Smooth muscle cell (in vitro differentiated cells): ENCODE data around the gene STAC3. TPM values are rescaled to one million over a fixed set of nuclear protein-coding genes. Genes with fewer than 3 reads are reported as not detected.

ENCODE experiments used
- DNase-seq: peaks from one replicate; lab custom pipeline; 2025; ENCODE audit not compliant: unreplicated experiment; lab: John Stamatoyannopoulos, UW
- H2AFZ ChIP-seq: fragments of 200-600 bp; sonication (generic); 2 replicates; pipeline ENCODE4 v1.6.0; 2016; ENCODE audit warnings: antibody characterized with exemption, low read depth, mild to moderate bottlenecking
- H3F3A ChIP-seq: fragments of 200-600 bp; sonication (generic); 2 replicates; pipeline ENCODE4 v1.6.0; 2017; ENCODE audit warnings: antibody characterized with exemption, low read depth
- H3K27ac ChIP-seq: fragments of 200-600 bp; sonication (generic); 2 replicates; pipeline ENCODE4 v1.5.1; 2016; ENCODE audit warnings: low read depth, mild to moderate bottlenecking
- H3K27me3 ChIP-seq: fragments of 200-600 bp; sonication (generic); 2 replicates; pipeline ENCODE4 v1.6.1; 2016; ENCODE audit warnings: low read depth, mild to moderate bottlenecking
- H3K36me3 ChIP-seq: fragments of 200-600 bp; sonication (generic); 2 replicates; pipeline ENCODE4 v1.5.1; 2016; ENCODE audit warnings: low read depth
- H3K4me1 ChIP-seq: fragments of 200-600 bp; sonication (generic); 2 replicates; pipeline ENCODE4 v1.5.1; 2016; ENCODE audit warnings: low read depth
- H3K4me2 ChIP-seq: fragments of 200-600 bp; sonication (generic); 2 replicates; pipeline ENCODE4 v1.6.0; 2016; ENCODE audit warnings: mild to moderate bottlenecking
- H3K4me3 ChIP-seq: fragments of 200-600 bp; sonication (generic); 2 replicates; pipeline ENCODE4 v1.5.1; 2016; ENCODE audit warnings: mild to moderate bottlenecking
- H3K79me2 ChIP-seq: fragments of 200-600 bp; sonication (generic); 2 replicates; pipeline ENCODE4 v1.6.0; 2016; ENCODE audit warnings: low read depth, mild to moderate bottlenecking
- H3K9ac ChIP-seq: fragments of 200-600 bp; sonication (generic); 2 replicates; pipeline ENCODE4 v1.6.0; 2016; ENCODE audit warnings: low read depth
- H3K9me3 ChIP-seq: fragments of 200-600 bp; sonication (generic); replicated peaks from 2 replicates; pipeline ENCODE4 v1.5.1; 2016; ENCODE audit warnings: low read depth
- H4K20me1 ChIP-seq: fragments of 200-600 bp; sonication (generic); 2 replicates; pipeline ENCODE4 v1.6.0; 2016; ENCODE audit warnings: low read depth
- WGBS: methylation state at CpG from one replicate; pipeline ENCODE4 v1.1.7; 2016; ENCODE audit warnings: low lambda C conversion rate; 5-methylcytosine and 5-hydroxymethylcytosine counted together
- polyA plus RNA-seq: library from polyadenylated mRNA; unstranded; fragments of >200 nt; fragmentation: Nextera tagmentation; extraction: Ambion mirVana; gene quantifications from 2 replicates; pipeline ENCODE4 v1.2.1, GENCODE V29; 2016
- total RNA-seq: library from RNA; depleted of rRNA; stranded (reverse); fragments of >200 nt; gene quantifications from 2 replicates; pipeline ENCODE4 v1.2.3, GENCODE V29; 2014
- TF ChIP-seq, protein P1 (sequence below): fragments of 200-600 bp; sonication (generic); IDR thresholded peaks from 2 replicates; pipeline ENCODE4 v1.5.1; 2017; ENCODE audit warnings: borderline replicate concordance, mild to moderate bottlenecking, antibody characterized with exemption; ENCODE audit not compliant: insufficient read depth, poor library complexity, severe bottlenecking

STAC3 gene
- total and polyA plus RNA-seq, 2 experiments from 2014 or later, result 1.4 TPM; not detected in 1

DNA sequence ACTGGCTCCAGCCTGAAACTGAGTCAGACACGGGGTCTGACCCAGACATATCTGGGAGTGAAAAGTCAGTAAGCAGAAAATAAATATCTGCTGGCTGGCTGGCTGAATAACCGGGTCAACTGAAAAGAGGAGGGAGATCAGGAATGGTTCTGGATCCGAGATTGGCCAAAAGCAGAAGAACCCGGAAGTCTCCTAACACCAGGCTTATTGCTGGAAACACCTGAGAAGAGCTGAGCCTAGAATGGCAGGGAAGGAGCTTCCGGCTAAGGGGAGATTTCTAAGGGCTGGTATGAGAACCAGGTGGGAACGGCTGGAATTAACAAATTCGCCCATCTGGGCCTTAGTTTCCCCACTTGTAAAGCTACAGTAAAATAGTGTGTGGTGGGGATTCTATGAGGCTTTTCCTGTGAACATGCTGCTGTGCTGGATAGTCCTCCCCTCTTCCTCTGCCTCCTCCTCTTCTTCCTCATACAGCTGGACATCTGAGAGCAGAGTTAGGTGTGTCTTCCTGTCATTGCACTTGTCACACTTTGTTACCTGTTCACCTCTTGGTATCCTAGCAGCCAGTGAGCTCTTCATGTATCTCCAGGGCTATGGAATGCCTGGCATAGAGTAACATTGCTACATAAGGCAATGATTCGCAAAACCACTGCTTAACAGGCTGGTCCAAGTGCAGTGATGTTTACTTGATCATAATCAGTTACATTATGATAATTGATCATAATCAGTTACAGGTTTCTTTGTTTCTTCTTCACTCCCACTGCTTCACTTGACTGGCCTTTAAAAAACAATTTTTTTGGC is 23.5 kb downstream of the STAC3 start:
- Histone ChIP-seq H4K20me1 (peaks cover 20% of the 10 kb centered on the region), H3K79me2 (peaks cover 13% of the 10 kb centered on the region), H3F3A (peaks cover 16% of the 10 kb centered on the region), H3K4me2 (peak overlapping the region; percentile 84), H3K9ac (no peak overlapping the region), H3K9me3 (no peaks in the 10 kb centered on the region), H3K4me3 (peak overlapping the region; percentile 41), H3K27ac (no peak overlapping the region), H3K36me3 (no peaks in the 10 kb centered on the region), H3K4me1 (peaks cover 36% of the 10 kb centered on the region), H3K27me3 (peaks cover 35% of the 10 kb centered on the region), H2AFZ (no peak overlapping the region)
- TF ChIP-seq, protein P1, sequence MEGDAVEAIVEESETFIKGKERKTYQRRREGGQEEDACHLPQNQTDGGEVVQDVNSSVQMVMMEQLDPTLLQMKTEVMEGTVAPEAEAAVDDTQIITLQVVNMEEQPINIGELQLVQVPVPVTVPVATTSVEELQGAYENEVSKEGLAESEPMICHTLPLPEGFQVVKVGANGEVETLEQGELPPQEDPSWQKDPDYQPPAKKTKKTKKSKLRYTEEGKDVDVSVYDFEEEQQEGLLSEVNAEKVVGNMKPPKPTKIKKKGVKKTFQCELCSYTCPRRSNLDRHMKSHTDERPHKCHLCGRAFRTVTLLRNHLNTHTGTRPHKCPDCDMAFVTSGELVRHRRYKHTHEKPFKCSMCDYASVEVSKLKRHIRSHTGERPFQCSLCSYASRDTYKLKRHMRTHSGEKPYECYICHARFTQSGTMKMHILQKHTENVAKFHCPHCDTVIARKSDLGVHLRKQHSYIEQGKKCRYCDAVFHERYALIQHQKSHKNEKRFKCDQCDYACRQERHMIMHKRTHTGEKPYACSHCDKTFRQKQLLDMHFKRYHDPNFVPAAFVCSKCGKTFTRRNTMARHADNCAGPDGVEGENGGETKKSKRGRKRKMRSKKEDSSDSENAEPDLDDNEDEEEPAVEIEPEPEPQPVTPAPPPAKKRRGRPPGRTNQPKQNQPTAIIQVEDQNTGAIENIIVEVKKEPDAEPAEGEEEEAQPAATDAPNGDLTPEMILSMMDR, result no peak
- 34% methylated on average over 8 of the region's 8 CpGs for whole genome bisulfite sequencing
- no peak for DNase-seq

DNA sequence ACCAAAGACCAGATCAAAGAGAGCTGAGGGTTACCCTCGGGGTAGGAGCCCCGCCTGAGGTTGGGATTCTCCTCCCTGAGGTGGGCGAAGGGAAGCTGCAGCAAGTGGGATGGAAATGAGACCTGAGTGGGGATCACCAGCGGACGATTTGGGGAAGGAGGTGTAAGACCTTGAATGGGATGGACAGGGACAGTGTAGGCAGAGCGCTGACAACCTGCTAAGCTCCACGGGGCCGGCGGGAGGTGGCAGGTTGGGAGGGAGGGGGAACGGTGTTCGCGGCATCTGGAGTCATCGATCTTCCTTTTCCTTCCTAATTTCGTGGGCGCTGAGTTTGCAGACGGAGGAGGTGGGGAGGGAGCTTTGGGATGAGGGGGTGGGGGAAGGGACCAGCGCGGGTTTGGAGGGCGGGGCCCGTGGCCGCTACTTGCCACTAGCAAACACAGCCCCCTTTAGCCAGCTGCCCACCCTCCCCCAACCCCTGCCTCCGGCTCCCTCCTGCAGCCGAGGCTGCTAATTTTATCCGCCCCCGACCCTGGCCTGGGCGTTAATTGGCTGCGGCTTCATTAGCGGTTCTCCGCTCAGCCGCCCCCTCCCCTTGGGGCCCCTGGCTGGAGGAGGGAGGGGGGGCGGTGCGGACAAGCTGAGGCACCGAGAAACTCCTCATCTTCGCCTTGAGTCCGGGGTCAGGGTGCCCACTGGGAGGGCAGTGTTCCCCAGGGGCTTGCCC is 24.2 kb downstream of the STAC3 start:
- H3K27ac ChIP-seq, result no peak overlapping the region
- TF ChIP-seq, protein P1, result no peak
- DNase-seq, result no peak
- no peak overlapping the region for H3K9ac ChIP-seq
- peaks cover 14% of the 10 kb centered on the region for H4K20me1 ChIP-seq
- no peaks in the 10 kb centered on the region for H3K9me3 ChIP-seq
- H3K36me3 ChIP-seq, result no peaks in the 10 kb centered on the region
- peaks cover 13% of the 10 kb centered on the region for H3K79me2 ChIP-seq
- peak overlapping the region; percentile 41 for H3K4me3 ChIP-seq
- H3K4me1 ChIP-seq, result peaks cover 36% of the 10 kb centered on the region
- H3F3A ChIP-seq, result peaks cover 16% of the 10 kb centered on the region
- H3K4me2 ChIP-seq, result peak overlapping the region; percentile 84
- no peak overlapping the region for H2AFZ ChIP-seq
- peaks cover 43% of the 10 kb centered on the region for H3K27me3 ChIP-seq
- 10% methylated on average over 18 of the region's 35 CpGs for WGBS

DNA sequence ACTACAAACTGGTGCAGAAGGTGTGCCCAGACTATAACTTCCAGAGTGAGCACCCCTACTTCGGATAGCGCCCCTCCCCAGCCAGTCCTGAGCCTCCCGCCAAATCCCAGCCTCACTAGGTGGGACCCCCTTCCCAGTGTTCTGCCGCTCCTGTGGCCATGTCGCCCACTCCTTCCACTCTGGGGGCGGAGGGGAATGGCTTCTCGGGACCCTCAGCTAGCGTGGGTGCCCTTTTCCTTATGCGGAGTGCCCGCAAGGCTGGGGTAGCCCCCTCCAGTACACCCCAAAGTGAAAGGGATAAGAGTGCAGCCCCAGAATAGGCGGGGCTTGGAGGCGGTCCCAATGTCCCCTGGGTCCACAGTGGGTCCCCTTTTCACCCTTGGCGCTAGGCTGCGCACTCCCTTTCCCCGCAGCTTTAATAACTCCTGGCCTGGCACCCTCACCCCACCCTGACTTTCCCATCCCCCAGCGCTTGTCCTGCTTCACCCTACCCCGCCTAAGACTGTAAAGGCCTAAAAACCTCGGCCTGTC is 25.2 kb downstream of the STAC3 start:
- no peak for DNase-seq
- Histone ChIP-seq H3K27ac (no peak overlapping the region), H3K79me2 (peaks cover 6% of the 10 kb centered on the region), H3K4me3 (no peak overlapping the region), H3K4me2 (no peak overlapping the region), H2AFZ (no peak overlapping the region), H3K9ac (no peak overlapping the region), H3K9me3 (no peaks in the 10 kb centered on the region), H3F3A (peaks cover 8% of the 10 kb centered on the region), H3K4me1 (peaks cover 36% of the 10 kb centered on the region), H3K36me3 (no peaks in the 10 kb centered on the region), H4K20me1 (peaks cover 4% of the 10 kb centered on the region), H3K27me3 (peaks cover 53% of the 10 kb centered on the region)
- TF ChIP-seq, protein P1, result no peak
- WGBS, result 41% methylated on average over 17 of the region's 18 CpGs
